Astrocyte (in vitro differentiated cells and primary cell): ENCODE measurements around the gene SAMD4A. TPM values are rescaled to one million over a fixed set of nuclear protein-coding genes. Genes with fewer than 3 reads are reported as not detected.

Experiments used
- DNase-seq: peaks from one replicate; pipeline ENCODE4 v3.0.0-alpha.2; 2010; ENCODE audit warnings: low read depth
- FAIRE-seq: peaks from 2 replicates; lab custom pipeline; 2011; peaks lifted over from hg19 to GRCh38; lab: Jason Lieb, UNC
- H2AFZ ChIP-seq: 2 replicates; pipeline ENCODE4 v1.6.0; 2012; ENCODE audit warnings: low read depth, low read length, inconsistent platforms
- H3K27ac ChIP-seq: 2 replicates; pipeline ENCODE4 v1.5.1; 2011; ENCODE audit warnings: low read depth, low read length, inconsistent platforms
- H3K27me3 ChIP-seq: 2 replicates; pipeline ENCODE4 v1.6.0; 2011; ENCODE audit warnings: low read length, inconsistent platforms; ENCODE audit not compliant: insufficient read depth
- H3K36me3 ChIP-seq: 2 replicates; pipeline ENCODE4 v1.5.1; 2011; ENCODE audit warnings: low read length, inconsistent platforms; ENCODE audit not compliant: insufficient read depth
- H3K4me1 ChIP-seq: 2 replicates; pipeline ENCODE4 v1.5.1; 2011; ENCODE audit warnings: low read length, inconsistent platforms; ENCODE audit not compliant: insufficient read depth
- H3K4me2 ChIP-seq: 2 replicates; pipeline ENCODE4 v1.6.0; 2012; ENCODE audit warnings: low read length, inconsistent platforms
- H3K4me3 ChIP-seq: 2 replicates; pipeline ENCODE4 v1.5.1; 2011; ENCODE audit warnings: low read depth, mild to moderate bottlenecking, low read length, inconsistent platforms; ENCODE audit not compliant: insufficient read depth
- H3K79me2 ChIP-seq: 2 replicates; pipeline ENCODE4 v1.6.0; 2012; ENCODE audit warnings: mild to moderate bottlenecking, low read length, inconsistent platforms; ENCODE audit not compliant: insufficient read depth
- H3K9ac ChIP-seq: 2 replicates; pipeline ENCODE4 v1.6.0; 2012; ENCODE audit warnings: mild to moderate bottlenecking, low read length, inconsistent platforms
- H3K9me3 ChIP-seq: 2 replicates; pipeline ENCODE4 v1.5.1; 2012; ENCODE audit warnings: low read depth, mild to moderate bottlenecking, low read length, inconsistent platforms; ENCODE audit not compliant: insufficient read depth
- H4K20me1 ChIP-seq: 2 replicates; pipeline ENCODE4 v1.6.0; 2012; ENCODE audit warnings: low read length, inconsistent platforms; ENCODE audit not compliant: insufficient read depth
- H3K27ac Mint-ChIP-seq: one replicate; pipeline ENCODE4 v1.8.0; 2021; ENCODE audit warnings: mild to moderate bottlenecking, mixed read lengths; ENCODE audit not compliant: unreplicated experiment
- H3K27me3 Mint-ChIP-seq: one replicate; pipeline ENCODE4 v1.8.0; 2021; ENCODE audit warnings: low read depth, mixed read lengths; ENCODE audit not compliant: unreplicated experiment
- H3K36me3 Mint-ChIP-seq: one replicate; pipeline ENCODE4 v1.8.0; 2021; ENCODE audit warnings: low read depth, mixed read lengths; ENCODE audit not compliant: unreplicated experiment
- H3K4me1 Mint-ChIP-seq: one replicate; pipeline ENCODE4 v1.8.0; 2021; ENCODE audit warnings: low read depth, mixed read lengths; ENCODE audit not compliant: unreplicated experiment
- H3K4me3 Mint-ChIP-seq: one replicate; pipeline ENCODE4 v1.8.0; 2021; ENCODE audit warnings: mild to moderate bottlenecking, moderate library complexity, mixed read lengths; ENCODE audit not compliant: unreplicated experiment
- H3K9me3 Mint-ChIP-seq: one replicate; pipeline ENCODE4 v1.8.0; 2021; ENCODE audit warnings: mild to moderate bottlenecking, mixed read lengths; ENCODE audit not compliant: unreplicated experiment
- CTCF ChIP-seq: IDR thresholded peaks from 2 replicates; pipeline ENCODE4 v1.5.1; 2011; ENCODE audit warnings: low read depth, mild to moderate bottlenecking, inconsistent platforms, low read length, moderate library complexity; ENCODE audit not compliant: insufficient read depth
- EZH2 ChIP-seq: IDR thresholded peaks from 2 replicates; pipeline ENCODE4 v1.6.1; 2012; ENCODE audit warnings: mild to moderate bottlenecking, low read length, inconsistent platforms; ENCODE audit not compliant: insufficient read depth
- total RNA-seq: library from RNA; stranded (reverse); gene quantifications from 2 replicates; pipeline ENCODE4 v1.2.1, GENCODE V29; 2021

SAMD4A gene
- total RNA-seq, 1 donor from 2014 or later: 68.2 TPM

GRCh38 chr14:54805445-54806322, 238.8 kb downstream of the SAMD4A start:
- Histone ChIP-seq H3K9ac (peak overlapping the region; percentile 43), H3K27me3 (no peaks in the 10 kb centered on the region), H3K27ac (no peak overlapping the region), H2AFZ (peak overlapping the region; percentile 61), H3K9me3 (no peaks in the 10 kb centered on the region), H3K4me1 (peaks cover 4% of the 10 kb centered on the region), H4K20me1 (no peaks in the 10 kb centered on the region), H3K36me3 (no peaks in the 10 kb centered on the region), H3K4me2 (peak overlapping the region; percentile 76), H3K4me3 (peak overlapping the region; percentile 37), H3K79me2 (no peaks in the 10 kb centered on the region)
- H3K36me3 Mint-ChIP-seq: peaks cover 4% of the 10 kb centered on the region
- peaks cover 25% of the 10 kb centered on the region for H3K27me3 Mint-ChIP-seq
- DNase-seq (peak; percentile 51), FAIRE-seq (no peak)
- TF ChIP-seq EZH2 (no peak), CTCF (peak; percentile 96)
- H3K9me3 Mint-ChIP-seq: peaks cover 9% of the 10 kb centered on the region
- no peak overlapping the region for H3K4me3 Mint-ChIP-seq
- H3K27ac Mint-ChIP-seq: no peak overlapping the region
- H3K4me1 Mint-ChIP-seq: no peaks in the 10 kb centered on the region

GRCh38 chr14:54806616-54807015, 239.7 kb downstream of the SAMD4A start:
- FAIRE-seq (no peak), DNase-seq (no peak)
- no peaks in the 10 kb centered on the region for H3K9me3 ChIP-seq
- no peak for TF ChIP-seq EZH2
- no peaks in the 10 kb centered on the region for H3K36me3 ChIP-seq
- H3K4me3 ChIP-seq: no peak overlapping the region
- Mint-ChIP-seq H3K4me3 (no peak overlapping the region), H3K27ac (no peak overlapping the region), H3K36me3 (no peaks in the 10 kb centered on the region), H3K27me3 (peaks cover 29% of the 10 kb centered on the region), H3K9me3 (peaks cover 1% of the 10 kb centered on the region), H3K4me1 (no peaks in the 10 kb centered on the region)
- no peak overlapping the region for H2AFZ ChIP-seq
- H3K79me2 ChIP-seq: no peaks in the 10 kb centered on the region
- no peak overlapping the region for H3K4me2 ChIP-seq
- no peak overlapping the region for H3K27ac ChIP-seq
- peaks cover 2% of the 10 kb centered on the region for H3K27me3 ChIP-seq
- H3K4me1 ChIP-seq: peaks cover 4% of the 10 kb centered on the region
- no peaks in the 10 kb centered on the region for H4K20me1 ChIP-seq
- H3K9ac ChIP-seq: no peak overlapping the region

- Mint-ChIP-seq H3K9me3 (no peaks in the 10 kb centered on the region), H3K27ac (no peak overlapping the region), H3K36me3 (no peaks in the 10 kb centered on the region), H3K4me3 (no peak overlapping the region), H3K27me3 (peaks cover 37% of the 10 kb centered on the region), H3K4me1 (no peaks in the 10 kb centered on the region)
- no peak overlapping the region for H3K4me3 ChIP-seq
- no peaks in the 10 kb centered on the region for H3K79me2 ChIP-seq
- peaks cover 3% of the 10 kb centered on the region for H3K27me3 ChIP-seq
- no peak overlapping the region for H3K27ac ChIP-seq
- TF ChIP-seq CTCF: no peak
- TF ChIP-seq EZH2: no peak
- FAIRE-seq: no peak
- no peaks in the 10 kb centered on the region for H3K36me3 ChIP-seq
- peaks cover 4% of the 10 kb centered on the region for H3K4me1 ChIP-seq
- H3K4me2 ChIP-seq: no peak overlapping the region
- H4K20me1 ChIP-seq: no peaks in the 10 kb centered on the region
- no peak for DNase-seq
- no peak overlapping the region for H2AFZ ChIP-seq
- H3K9ac ChIP-seq: no peak overlapping the region
- H3K9me3 ChIP-seq: no peaks in the 10 kb centered on the region
These were observed 240.5 kb downstream of the SAMD4A start for GRCh38 chr14:54807428-54807827.
